Dendritic cell treated with granulocyte-macrophage colony-stimulating factor and Interleukin-4, amounts not matched to agents 40 ng/mL and 50 ng/mL, for 4 days (primary cell): Measurements from ENCODE around the gene STS.

Experiments used
- H3K27ac Mint-ChIP-seq: one replicate; pipeline ENCODE4 v1.8.0; 2022; ENCODE audit warnings: mild to moderate bottlenecking, mixed read lengths
- H3K27me3 Mint-ChIP-seq: one replicate; pipeline ENCODE4 v1.8.0; 2022; ENCODE audit warnings: mild to moderate bottlenecking, mixed read lengths
- H3K36me3 Mint-ChIP-seq: one replicate; pipeline ENCODE4 v1.8.0; 2022; ENCODE audit warnings: low read depth, mixed read lengths
- H3K4me1 Mint-ChIP-seq: one replicate; pipeline ENCODE4 v1.8.0; 2022; ENCODE audit warnings: low read depth, mixed read lengths
- H3K4me3 Mint-ChIP-seq: one replicate; pipeline ENCODE4 v1.8.0; 2022; ENCODE audit warnings: mild to moderate bottlenecking, moderate library complexity, mixed read lengths
- H3K9me3 Mint-ChIP-seq: one replicate; pipeline ENCODE4 v1.8.0; 2022; ENCODE audit warnings: mixed read lengths
- intact Hi-C: fragments of 100-400 bp; cut with micrococcal nuclease; formaldehyde crosslinking; loops from one replicate; pipeline ENCODE4 v1.15.0; 2022

Gene STS

DNA sequence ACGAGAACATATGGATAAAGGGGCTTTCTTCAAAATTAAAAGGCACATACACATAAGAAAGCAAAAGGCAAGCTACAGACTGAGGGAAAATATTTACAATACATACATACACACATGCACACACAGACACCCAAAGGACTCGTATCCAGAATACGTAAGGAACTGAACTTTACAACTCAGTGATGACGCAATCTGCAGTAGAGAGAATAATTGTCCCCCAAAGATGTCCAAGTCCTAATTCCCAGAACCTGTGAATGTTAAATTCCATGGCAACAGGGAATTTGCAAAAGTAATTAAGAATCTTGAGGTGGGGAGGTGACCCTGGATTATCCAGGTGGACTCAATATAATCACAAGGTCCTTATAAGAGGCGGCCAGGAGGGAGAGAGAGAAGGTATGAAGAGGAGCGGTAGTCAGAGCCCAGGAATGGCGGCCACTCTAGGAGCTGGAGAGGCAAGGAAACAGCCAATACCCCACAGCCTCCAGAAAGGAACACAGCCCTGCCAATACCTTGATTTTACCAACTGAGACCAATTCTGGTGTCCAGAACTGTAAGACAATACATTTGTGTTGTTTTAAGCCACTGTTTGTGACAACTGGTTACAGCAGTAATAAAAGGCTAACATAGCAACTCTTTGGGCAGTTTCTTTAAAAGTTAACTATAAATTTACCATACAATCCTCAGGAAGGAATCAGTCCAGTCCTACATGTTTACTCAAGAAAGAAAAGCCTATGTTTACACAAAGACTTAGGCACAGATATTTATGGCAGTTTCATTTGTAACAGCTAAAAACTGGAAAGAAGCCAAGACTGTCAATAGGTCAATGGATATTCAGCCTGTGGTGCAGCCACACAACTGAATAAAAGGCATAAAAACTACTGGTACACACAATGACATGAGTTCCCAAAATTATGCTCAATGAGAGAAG lies 27.3 kb upstream of the STS start:
- no peak overlapping the region for H3K27ac Mint-ChIP-seq
- no peaks in the 10 kb centered on the region for H3K9me3 Mint-ChIP-seq
- H3K4me1 Mint-ChIP-seq: peaks cover 13% of the 10 kb centered on the region
- H3K4me3 Mint-ChIP-seq: no peak overlapping the region
- no peaks in the 10 kb centered on the region for H3K27me3 Mint-ChIP-seq
- H3K36me3 Mint-ChIP-seq: no peaks in the 10 kb centered on the region
- intact Hi-C loops: no loop called here

DNA sequence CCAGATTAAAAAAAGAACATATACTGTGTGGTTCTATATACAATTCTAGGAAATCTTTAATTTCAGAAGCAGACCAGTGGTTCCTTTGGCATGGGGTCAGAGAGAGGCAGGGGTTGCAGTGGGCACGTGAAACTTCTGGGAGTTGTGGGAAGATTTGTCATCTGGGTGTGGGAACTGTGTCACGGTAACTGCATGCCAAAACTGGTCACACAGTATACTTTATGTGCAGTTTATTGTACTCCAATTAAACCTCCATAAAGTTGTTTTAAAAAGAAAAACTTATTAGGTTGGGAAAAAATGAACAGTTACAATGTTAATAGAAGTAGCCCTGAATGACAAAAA lies 26.7 kb upstream of the STS start:
- H3K4me3 Mint-ChIP-seq: no peak overlapping the region
- H3K4me1 Mint-ChIP-seq: peaks cover 13% of the 10 kb centered on the region
- no peak overlapping the region for H3K27ac Mint-ChIP-seq
- H3K36me3 Mint-ChIP-seq: peaks cover 6% of the 10 kb centered on the region
- intact Hi-C loops: no loop called here
- H3K27me3 Mint-ChIP-seq: no peaks in the 10 kb centered on the region
- no peaks in the 10 kb centered on the region for H3K9me3 Mint-ChIP-seq

DNA sequence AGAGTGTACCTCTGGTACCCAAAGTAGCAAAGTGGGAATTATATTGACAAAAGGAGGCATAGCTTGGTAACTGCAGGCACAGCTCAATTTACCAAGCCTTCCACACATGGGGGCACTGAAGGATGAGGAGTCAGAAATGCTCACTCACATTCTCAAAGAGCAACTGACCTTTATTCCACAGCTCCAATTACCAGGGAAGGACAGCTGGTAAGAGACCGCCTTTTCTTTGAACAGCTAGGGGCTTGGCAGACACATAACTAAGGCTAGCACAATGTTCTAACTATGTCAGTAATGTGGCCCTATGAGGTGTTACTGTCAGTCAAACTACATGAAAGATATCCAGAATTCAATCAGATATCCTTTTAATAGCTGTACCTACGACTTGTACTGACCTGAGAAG lies 20.5 kb upstream of the STS start:
- Mint-ChIP-seq H3K27me3 (no peaks in the 10 kb centered on the region), H3K27ac (no peak overlapping the region), H3K36me3 (peaks cover 12% of the 10 kb centered on the region), H3K4me1 (no peaks in the 10 kb centered on the region), H3K9me3 (no peaks in the 10 kb centered on the region), H3K4me3 (no peak overlapping the region)
- intact Hi-C loops: no loop called here

DNA sequence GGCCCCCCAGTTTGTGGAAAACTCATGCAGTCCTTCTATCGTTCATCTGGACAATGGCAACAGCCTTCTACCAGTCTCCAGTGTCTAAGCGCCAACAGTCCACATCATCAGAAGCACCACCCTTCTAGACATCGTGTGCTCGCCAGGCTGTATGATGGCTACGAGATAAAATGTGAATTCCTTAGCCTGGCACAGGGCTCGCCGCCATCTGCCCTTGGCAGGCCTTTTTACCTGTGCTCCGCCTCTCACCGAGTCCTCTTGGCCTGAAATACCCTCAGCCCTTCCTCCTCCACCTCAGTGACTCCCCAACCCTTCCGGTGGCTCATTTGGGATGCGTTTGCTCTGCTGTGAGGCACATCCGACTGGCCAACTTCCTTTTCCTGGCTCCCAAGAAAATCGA lies 15.9 kb upstream of the STS start:
- intact Hi-C loops: no loop called here
- peaks cover 6% of the 10 kb centered on the region for H3K36me3 Mint-ChIP-seq
- H3K4me3 Mint-ChIP-seq: no peak overlapping the region
- H3K9me3 Mint-ChIP-seq: no peaks in the 10 kb centered on the region
- H3K4me1 Mint-ChIP-seq: peaks cover 24% of the 10 kb centered on the region
- no peaks in the 10 kb centered on the region for H3K27me3 Mint-ChIP-seq
- H3K27ac Mint-ChIP-seq: peak overlapping the region; percentile 20

DNA sequence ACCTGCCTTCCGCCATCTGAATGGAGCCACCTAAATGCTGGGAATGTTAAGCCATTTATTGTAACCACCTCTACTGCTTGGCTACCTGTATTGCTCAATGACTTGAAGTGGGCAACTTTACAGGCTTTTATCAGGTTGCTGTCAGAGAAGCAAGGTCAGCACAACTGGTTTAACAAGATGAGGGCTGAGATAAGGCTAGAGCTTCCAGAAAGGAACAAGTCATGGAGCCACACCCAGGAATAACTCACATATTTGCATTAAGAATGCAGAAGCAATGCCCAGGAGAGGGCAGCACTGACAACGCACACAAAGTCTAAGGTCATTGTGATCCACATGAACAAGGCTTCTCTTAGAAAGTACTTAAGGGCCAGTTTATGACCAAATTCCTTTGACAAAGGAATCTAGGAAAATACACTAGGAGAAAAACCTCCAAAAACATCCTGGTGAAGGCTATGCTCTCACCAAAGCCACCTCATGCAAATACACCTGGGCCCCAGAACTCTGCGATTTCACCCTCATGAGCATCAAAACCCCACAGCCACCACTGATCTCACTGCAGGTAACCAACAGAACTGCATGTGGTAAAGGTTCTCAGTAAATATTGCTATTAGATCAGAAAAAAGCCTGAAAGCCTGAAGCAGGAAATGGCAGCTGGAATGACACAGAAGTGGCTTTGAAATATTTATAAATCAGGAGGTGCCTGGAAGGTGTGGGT lies 15.0 kb upstream of the STS start:
- no peak overlapping the region for H3K4me3 Mint-ChIP-seq
- no peaks in the 10 kb centered on the region for H3K9me3 Mint-ChIP-seq
- H3K27me3 Mint-ChIP-seq: no peaks in the 10 kb centered on the region
- H3K27ac Mint-ChIP-seq: peak overlapping the region; percentile 87
- H3K36me3 Mint-ChIP-seq: peaks cover 6% of the 10 kb centered on the region
- intact Hi-C loops: no loop called here
- peaks cover 24% of the 10 kb centered on the region for H3K4me1 Mint-ChIP-seq

DNA sequence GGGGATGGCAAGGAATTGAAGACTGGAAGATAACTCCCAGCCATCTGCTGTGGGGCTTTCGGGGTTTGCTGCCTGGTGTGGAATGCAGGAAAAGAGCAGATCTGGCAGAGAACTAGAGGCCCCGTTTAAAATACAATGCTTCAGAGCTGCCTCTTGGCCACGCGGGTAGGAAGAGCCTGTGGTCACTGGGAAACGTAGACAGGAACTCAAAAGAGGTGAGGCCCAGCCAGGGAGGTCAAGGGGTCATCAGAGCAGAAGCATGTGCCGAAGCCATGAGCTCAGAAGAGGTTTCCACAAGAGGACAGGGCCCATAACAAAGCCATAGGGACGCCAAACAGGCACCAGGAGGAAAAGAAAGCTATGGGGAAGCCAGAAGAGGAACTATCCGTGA lies 14.5 kb upstream of the STS start:
- peak overlapping the region; percentile 87 for H3K27ac Mint-ChIP-seq
- no peak overlapping the region for H3K4me3 Mint-ChIP-seq
- H3K27me3 Mint-ChIP-seq: no peaks in the 10 kb centered on the region
- peaks cover 6% of the 10 kb centered on the region for H3K36me3 Mint-ChIP-seq
- H3K4me1 Mint-ChIP-seq: peaks cover 24% of the 10 kb centered on the region
- intact Hi-C loops: no loop called here
- H3K9me3 Mint-ChIP-seq: no peaks in the 10 kb centered on the region

DNA sequence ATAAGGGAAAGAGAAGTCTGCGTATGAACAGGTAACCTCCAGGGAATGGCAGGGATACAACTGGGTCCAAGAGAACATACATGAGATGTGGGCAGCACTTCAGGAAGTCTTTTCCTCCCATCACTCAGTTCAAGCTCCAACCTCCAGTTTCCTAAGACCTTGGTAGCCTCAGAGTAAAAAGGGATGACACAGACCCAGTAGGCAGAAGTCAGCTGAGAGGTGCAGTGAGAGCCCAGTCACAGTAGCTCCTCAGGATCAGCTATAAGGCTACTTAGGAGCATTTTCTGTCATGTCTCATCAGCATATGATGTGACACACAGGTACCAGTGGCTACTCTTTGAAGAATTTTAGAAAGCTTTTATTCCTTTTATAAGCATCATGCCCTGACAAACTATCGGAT lies 12.5 kb upstream of the STS start:
- Mint-ChIP-seq H3K27me3 (no peaks in the 10 kb centered on the region), H3K36me3 (peaks cover 13% of the 10 kb centered on the region), H3K4me3 (no peak overlapping the region), H3K27ac (no peak overlapping the region), H3K4me1 (peaks cover 24% of the 10 kb centered on the region), H3K9me3 (no peaks in the 10 kb centered on the region)
- intact Hi-C loops: no loop called here

DNA sequence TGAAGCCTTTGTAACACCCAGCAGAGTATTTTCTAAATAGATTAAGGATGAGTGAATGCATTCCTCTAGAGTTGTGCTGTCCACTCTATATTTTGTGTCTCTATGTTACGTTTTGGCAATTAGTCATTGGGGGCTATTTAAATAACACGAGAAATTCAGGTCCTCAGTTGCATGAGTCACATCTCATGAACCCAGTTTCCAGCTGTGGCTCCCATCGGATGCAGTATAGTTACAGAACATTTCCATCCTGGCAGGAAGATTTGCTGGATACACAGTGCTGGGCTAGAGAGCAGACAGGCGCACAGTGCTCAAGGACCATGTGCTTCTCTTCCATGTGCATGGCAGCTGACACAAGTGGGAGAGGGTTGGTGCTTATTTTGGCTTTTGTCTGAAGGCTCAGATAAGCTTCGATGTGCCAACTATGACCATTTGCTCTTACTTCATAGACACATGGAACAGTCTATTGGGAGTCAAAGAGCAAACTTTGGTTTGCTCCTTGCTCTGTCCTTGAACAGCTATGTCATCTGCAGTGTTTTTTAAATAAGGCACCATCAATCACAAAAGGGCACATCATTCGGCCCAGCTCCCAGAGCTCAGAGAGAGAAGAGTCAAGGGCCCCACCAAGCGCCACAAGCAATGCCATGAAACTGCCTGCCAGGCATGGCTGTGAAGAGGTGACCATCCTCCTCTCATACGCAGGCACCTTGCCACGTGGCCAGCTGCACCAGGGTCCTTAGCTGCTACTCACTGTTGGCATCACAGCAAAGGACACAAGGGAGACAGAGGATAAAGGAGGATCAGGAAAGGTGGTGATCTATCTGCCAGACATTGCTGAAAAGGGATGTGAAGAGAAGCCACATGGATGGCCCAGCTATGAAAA lies 8.1 kb upstream of the STS start:
- H3K9me3 Mint-ChIP-seq: no peaks in the 10 kb centered on the region
- no peak overlapping the region for H3K4me3 Mint-ChIP-seq
- no peaks in the 10 kb centered on the region for H3K27me3 Mint-ChIP-seq
- no peak overlapping the region for H3K27ac Mint-ChIP-seq
- H3K36me3 Mint-ChIP-seq: peaks cover 7% of the 10 kb centered on the region
- H3K4me1 Mint-ChIP-seq: peaks cover 11% of the 10 kb centered on the region
- intact Hi-C loops: loop anchor here (10.0 kb wide), 1 partner anchor 785 kb away; the partner anchor contains the start of gene PNPLA4

DNA sequence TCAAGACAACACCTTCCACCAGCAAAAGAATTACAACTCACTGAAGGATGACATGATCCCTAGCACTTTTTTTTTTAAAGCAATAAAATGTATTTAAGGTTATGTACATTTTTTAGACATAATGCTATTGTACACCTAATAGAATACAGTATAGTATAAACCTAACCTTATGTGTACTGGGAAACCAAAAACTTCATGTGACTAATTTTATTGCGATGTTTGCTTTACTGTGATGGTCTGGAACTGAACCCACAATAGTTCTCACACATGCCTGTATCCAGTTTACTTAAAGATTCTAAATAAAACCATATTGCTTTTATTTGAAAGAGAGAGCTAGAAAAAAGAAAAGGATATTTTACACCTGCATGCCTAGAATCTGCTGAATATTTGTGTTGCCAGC lies 4.4 kb upstream of the STS start:
- H3K27me3 Mint-ChIP-seq: no peaks in the 10 kb centered on the region
- no peak overlapping the region for H3K27ac Mint-ChIP-seq
- no peak overlapping the region for H3K4me3 Mint-ChIP-seq
- H3K36me3 Mint-ChIP-seq: peaks cover 7% of the 10 kb centered on the region
- no peaks in the 10 kb centered on the region for H3K9me3 Mint-ChIP-seq
- H3K4me1 Mint-ChIP-seq: peaks cover 10% of the 10 kb centered on the region
- intact Hi-C loops: loop anchor here (10.0 kb wide), 1 partner anchor 782 kb away; the partner anchor contains the start of gene PNPLA4

DNA sequence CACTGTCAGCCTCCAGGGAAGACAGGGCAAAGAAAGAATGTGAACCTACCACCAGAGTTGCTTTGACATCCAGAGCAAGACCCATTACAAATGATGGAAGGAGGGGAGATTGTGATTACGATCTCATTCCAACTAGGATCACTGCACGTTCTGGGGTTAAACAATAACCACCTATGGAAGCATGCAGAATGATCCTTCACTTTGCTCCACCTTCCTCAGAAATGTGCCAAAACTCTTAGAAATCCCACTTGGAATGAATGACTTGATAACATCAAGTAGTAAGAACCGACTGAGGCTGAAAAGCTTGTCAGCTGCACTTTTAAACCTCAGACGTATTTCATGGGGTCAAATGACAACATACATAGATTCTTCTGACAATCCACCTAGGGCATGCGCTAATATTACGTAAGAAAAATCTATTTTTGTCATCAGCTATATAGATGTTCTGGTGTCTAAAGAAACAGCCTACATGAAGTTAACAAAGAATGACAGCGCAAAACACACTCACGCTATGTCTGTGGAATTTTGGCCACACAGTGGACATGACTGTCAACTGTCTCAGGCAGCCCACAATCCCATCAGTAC lies 3.5 kb upstream of the STS start:
- Mint-ChIP-seq H3K27me3 (no peaks in the 10 kb centered on the region), H3K4me3 (no peak overlapping the region), H3K27ac (no peak overlapping the region), H3K9me3 (no peaks in the 10 kb centered on the region), H3K4me1 (peaks cover 10% of the 10 kb centered on the region), H3K36me3 (peaks cover 11% of the 10 kb centered on the region)
- intact Hi-C loops: loop anchor here (10.0 kb wide), 1 partner anchor 781 kb away; the partner anchor contains the start of gene PNPLA4

DNA sequence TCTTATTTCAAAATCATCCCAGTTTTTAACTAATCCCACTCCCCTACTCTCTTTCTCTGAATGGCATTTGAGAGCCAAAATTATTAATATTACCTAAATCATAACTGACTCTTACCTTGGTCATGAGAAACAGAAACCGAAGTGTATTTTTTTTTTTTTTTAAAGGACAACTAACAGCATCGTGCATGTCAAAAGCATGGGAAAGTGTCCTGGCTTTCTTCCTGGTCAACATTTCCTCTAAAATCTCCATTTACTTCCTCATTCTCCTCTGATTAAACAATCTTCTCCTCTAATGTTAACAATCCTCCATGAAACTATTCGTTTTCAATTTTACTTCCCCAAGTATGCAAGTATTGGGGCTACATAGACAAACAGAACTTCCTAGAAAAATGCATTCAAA lies 2.1 kb upstream of the STS start:
- Mint-ChIP-seq H3K4me3 (peak overlapping the region; percentile 46), H3K27me3 (no peaks in the 10 kb centered on the region), H3K9me3 (no peaks in the 10 kb centered on the region), H3K27ac (peak overlapping the region; percentile 23), H3K36me3 (peaks cover 5% of the 10 kb centered on the region), H3K4me1 (peaks cover 10% of the 10 kb centered on the region)
- intact Hi-C loops: loop anchor here (5.0 to 10.0 kb wide), 2 partner anchors 63 to 779 kb away; partner anchors contain the start of gene PNPLA4

DNA sequence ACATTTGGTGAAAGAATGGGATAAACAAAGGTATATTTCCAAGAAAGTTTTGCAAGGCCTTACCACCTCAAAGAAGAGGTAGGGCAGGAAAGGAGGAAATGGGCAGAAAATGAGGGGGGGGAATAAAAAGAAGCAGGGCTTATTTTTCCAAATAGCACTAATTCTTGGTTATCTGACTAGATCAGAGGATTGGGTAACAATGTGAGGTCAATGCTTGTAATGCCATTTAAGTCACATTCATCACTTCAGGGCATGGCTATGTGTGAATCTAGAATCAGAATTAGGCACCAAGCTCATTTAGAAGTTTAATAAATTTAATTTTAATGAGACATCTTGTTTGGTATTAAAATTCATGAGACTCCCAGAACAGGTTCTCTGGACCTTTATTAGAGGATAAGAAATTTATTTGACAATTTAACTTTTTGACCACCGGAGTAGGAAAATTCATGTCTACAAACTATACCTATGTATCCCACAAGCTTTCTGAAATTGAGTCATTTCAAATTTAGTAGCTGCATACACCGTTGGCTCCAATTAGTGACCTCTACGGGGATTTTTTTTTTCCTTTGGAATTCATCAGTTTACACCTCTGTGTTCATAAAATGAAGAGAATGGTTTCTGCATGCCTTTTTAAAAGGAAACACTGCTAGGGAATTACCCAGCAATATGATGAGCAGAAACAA lies 1.4 kb upstream of the STS start:
- Mint-ChIP-seq H3K9me3 (no peaks in the 10 kb centered on the region), H3K4me1 (peaks cover 10% of the 10 kb centered on the region), H3K27me3 (no peaks in the 10 kb centered on the region), H3K4me3 (no peak overlapping the region), H3K27ac (peak overlapping the region; percentile 23), H3K36me3 (peaks cover 5% of the 10 kb centered on the region)
- intact Hi-C loops: loop anchor here (5.0 to 10.0 kb wide), 2 partner anchors 64 to 779 kb away; partner anchors contain the start of gene PNPLA4
